HFFc6 (cell line): Measurements from ENCODE around the gene EFHC1. TPM values are rescaled to one million over a fixed set of nuclear protein-coding genes. Genes with fewer than 3 reads are reported as not detected.

Experiments
- DNase-seq: peaks from one replicate; pipeline ENCODE4 v3.0.0-alpha.2; 2018
- H3K27ac Mint-ChIP-seq: 2 replicates; pipeline ENCODE4 v1.8.0; 2020; ENCODE audit warnings: mild to moderate bottlenecking, mixed read lengths
- H3K27me3 Mint-ChIP-seq: 2 replicates; pipeline ENCODE4 v1.8.0; 2021; ENCODE audit warnings: mild to moderate bottlenecking, moderate library complexity, mixed read lengths; ENCODE audit not compliant: insufficient read depth
- H3K36me3 Mint-ChIP-seq: 2 replicates; pipeline ENCODE4 v1.8.0; 2021; ENCODE audit warnings: low read depth, mixed read lengths
- H3K4me1 Mint-ChIP-seq: 2 replicates; pipeline ENCODE4 v1.8.0; 2020; ENCODE audit warnings: low read depth, mixed read lengths
- H3K4me3 Mint-ChIP-seq: 2 replicates; pipeline ENCODE4 v1.8.0; 2020; ENCODE audit warnings: mild to moderate bottlenecking, moderate library complexity, mixed read lengths
- H3K9me3 Mint-ChIP-seq: 2 replicates; pipeline ENCODE4 v1.8.0; 2020; ENCODE audit warnings: mild to moderate bottlenecking, mixed read lengths
- total RNA-seq, 6 experiments: library from RNA; stranded (reverse); fragmentation: NEBNext Ultra II Directional; extraction: Animal tissue kit (Norgen Biotek cat#: 25700); gene quantifications; 2 replicates in 1 of 6; 3 replicates in 5 of 6; pipeline ENCODE4 v1.2.3, GENCODE V29; 2021
- TF ChIP-seq, protein P1 (sequence below): fragments of 200-600 bp; sonication (generic); IDR thresholded peaks from 2 replicates; pipeline ENCODE4 v1.5.0; 2021; ENCODE audit warnings: antibody characterized with exemption, mild to moderate bottlenecking

Gene EFHC1
- total RNA-seq, 6 experiments from 2014 or later = 10.0 to 17.3 (median 13.8) TPM

DNA sequence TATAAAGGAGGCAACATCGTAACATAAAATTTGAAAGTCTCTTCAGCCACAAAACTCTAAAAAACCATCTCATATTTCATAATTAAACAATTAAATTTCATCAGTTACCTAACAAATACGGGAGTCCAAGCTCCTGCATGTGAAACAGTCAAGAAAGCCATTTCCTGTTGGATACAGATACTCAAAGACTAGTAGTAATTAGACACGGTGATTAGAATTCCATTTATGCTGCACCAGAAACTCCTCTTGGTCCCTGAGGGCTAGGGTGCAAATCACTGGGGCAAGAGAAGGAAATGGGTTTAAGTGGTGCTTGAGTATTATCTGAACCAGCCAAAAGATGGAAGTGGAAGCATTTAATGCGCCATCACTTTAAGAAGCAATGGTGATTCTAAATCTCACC lies 129.3 kb downstream of the EFHC1 start:
- Mint-ChIP-seq H3K4me1 (peaks cover 98% of the 10 kb centered on the region), H3K36me3 (peaks cover 57% of the 10 kb centered on the region), H3K27ac (peak overlapping the region; percentile 64), H3K9me3 (no peaks in the 10 kb centered on the region), H3K4me3 (peak overlapping the region; percentile 34; the same call in 1 of the 2 replicates), H3K27me3 (peaks cover 4% of the 10 kb centered on the region; the same call in 1 of the 2 replicates)
- DNase-seq = no peak
- TF ChIP-seq, protein P1, sequence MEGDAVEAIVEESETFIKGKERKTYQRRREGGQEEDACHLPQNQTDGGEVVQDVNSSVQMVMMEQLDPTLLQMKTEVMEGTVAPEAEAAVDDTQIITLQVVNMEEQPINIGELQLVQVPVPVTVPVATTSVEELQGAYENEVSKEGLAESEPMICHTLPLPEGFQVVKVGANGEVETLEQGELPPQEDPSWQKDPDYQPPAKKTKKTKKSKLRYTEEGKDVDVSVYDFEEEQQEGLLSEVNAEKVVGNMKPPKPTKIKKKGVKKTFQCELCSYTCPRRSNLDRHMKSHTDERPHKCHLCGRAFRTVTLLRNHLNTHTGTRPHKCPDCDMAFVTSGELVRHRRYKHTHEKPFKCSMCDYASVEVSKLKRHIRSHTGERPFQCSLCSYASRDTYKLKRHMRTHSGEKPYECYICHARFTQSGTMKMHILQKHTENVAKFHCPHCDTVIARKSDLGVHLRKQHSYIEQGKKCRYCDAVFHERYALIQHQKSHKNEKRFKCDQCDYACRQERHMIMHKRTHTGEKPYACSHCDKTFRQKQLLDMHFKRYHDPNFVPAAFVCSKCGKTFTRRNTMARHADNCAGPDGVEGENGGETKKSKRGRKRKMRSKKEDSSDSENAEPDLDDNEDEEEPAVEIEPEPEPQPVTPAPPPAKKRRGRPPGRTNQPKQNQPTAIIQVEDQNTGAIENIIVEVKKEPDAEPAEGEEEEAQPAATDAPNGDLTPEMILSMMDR = no peak

DNA sequence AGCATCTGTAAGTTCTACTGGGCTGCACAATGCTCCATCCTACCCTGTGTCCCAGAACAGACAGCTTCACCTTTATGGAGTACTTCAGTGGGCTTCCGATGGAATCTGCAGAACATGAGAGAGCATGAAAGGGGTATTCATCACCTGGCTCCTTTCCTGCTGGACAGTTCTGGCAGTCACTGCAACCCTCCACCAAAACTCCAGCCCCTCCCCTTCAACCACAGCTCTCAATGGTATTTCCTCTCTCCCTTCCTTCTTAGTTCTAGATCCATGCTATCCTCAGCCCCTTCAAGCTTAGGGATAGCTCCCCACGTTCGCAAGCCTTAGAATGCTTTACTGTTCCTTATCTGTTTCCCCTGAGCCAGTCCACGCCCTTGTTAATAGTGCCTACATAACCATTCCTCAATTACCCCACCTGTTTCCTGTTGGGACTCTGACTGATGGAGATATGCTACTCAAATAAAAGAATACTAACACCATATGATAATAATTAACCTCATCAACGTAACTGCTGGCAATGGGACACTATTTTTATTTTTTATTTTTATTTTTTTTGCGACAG lies 130.0 kb downstream of the EFHC1 start:
- H3K4me1 Mint-ChIP-seq = peaks cover 96% of the 10 kb centered on the region
- H3K36me3 Mint-ChIP-seq = peaks cover 54% of the 10 kb centered on the region
- no peaks in the 10 kb centered on the region for H3K9me3 Mint-ChIP-seq
- peaks cover 4% of the 10 kb centered on the region; the same call in 1 of the 2 replicates for H3K27me3 Mint-ChIP-seq
- H3K4me3 Mint-ChIP-seq = peak overlapping the region; percentile 49; the same call in 1 of the 2 replicates
- no peak for DNase-seq
- peak overlapping the region; percentile 64 for H3K27ac Mint-ChIP-seq
- TF ChIP-seq, protein P1 = no peak

DNA sequence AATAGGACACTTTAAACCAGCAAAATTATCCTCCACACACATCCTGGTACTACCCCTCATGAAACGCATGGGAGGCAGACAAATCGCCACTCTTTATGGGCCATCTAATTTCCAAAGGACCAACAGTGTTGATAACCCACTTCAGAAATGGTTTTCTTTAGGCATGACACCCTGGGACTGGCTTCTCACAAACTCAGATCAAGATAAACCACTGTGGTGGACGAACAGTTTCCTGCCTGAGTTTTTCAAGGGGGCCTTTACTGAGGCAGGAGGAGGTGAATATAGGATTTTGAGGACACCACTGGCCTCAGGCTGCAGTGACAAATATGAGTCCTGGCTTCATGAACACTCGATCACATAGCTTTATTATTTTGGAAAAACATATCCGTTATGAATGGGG lies 130.7 kb downstream of the EFHC1 start:
- Mint-ChIP-seq H3K4me3 (peak overlapping the region; percentile 78), H3K27ac (peak overlapping the region; percentile 93), H3K9me3 (no peaks in the 10 kb centered on the region), H3K36me3 (peaks cover 48% of the 10 kb centered on the region), H3K27me3 (peaks cover 4% of the 10 kb centered on the region; the same call in 1 of the 2 replicates), H3K4me1 (peaks cover 96% of the 10 kb centered on the region)
- no peak for DNase-seq
- TF ChIP-seq, protein P1 = no peak

DNA sequence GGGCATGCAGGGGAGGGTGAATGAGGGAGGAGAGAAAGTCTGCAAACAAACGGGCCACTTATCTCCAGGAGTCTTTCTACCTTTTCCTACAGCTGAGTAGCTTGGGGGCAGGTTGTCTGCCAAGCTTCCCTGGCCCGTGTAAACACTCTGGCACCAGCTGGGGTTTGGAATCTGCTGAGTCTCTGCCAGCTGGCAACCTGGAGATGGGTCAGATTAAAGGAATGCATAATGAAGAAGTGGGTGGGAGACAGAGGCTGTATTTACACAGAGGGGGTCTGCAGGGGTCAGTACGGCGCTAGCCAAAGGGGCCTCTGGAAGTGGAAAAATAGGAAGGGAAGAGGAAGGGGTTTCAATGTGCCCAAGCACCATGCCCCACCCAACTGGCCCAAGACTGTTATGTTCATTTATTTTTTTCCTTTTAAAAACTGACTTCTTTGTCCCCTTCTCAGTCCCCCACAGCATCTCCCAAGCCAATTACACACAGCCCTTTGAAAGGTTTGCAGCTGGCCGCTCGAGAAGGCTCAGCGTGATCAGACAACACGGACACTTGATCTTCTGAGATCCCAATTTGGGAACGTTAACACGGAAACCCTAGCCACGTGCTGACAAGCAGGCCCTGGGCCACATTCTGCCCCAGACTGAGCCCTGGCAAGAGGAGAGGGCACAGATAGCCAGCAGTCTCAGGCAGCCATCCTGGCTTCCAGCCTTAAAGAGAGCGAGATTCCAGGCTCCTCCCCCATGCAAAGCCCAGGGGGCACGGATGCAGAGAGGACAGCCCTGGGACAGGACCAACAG lies 131.5 kb downstream of the EFHC1 start:
- TF ChIP-seq, protein P1 = peak; percentile 10; the same call in 1 of the 2 replicates
- peaks cover 4% of the 10 kb centered on the region; the same call in 1 of the 2 replicates for H3K27me3 Mint-ChIP-seq
- H3K27ac Mint-ChIP-seq = peak overlapping the region; percentile 93
- H3K4me3 Mint-ChIP-seq = peak overlapping the region; percentile 78
- H3K36me3 Mint-ChIP-seq = peaks cover 42% of the 10 kb centered on the region
- no peaks in the 10 kb centered on the region for H3K9me3 Mint-ChIP-seq
- DNase-seq = peak; percentile 69
- peaks cover 94% of the 10 kb centered on the region for H3K4me1 Mint-ChIP-seq

DNA sequence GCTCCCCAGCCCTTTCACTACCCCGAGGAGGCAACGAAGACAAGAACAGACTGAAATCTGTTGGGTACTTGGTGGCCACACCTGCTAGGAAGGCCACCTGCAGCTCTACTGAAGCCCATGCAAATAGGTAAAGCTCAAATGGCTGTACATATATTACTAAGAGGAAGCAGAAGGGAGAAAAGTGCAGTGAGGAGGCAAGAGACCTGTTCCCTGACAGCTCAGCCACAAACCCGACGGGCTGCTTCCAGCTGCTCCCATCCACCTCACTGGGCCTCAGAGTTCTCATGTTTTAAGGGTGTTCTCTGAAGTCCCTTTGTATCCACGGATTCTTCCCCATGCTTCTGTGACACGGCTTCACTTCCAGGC lies 132.1 kb downstream of the EFHC1 start:
- no peaks in the 10 kb centered on the region for H3K9me3 Mint-ChIP-seq
- no peak for DNase-seq
- peaks cover 91% of the 10 kb centered on the region for H3K4me1 Mint-ChIP-seq
- TF ChIP-seq, protein P1 = no peak
- H3K4me3 Mint-ChIP-seq = peak overlapping the region; percentile 78
- H3K27ac Mint-ChIP-seq = peak overlapping the region; percentile 93
- H3K27me3 Mint-ChIP-seq = peaks cover 4% of the 10 kb centered on the region; the same call in 1 of the 2 replicates
- peaks cover 39% of the 10 kb centered on the region for H3K36me3 Mint-ChIP-seq
